K562 (cell line): ENCODE data around the gene MRPL41. TPM values are rescaled to one million over a fixed set of nuclear protein-coding genes. Genes with fewer than 3 reads are reported as not detected.

Source experiments
- ATF1 ChIP-seq, 2 experiments: fragments of 450-650 bp in 1 of 2; IDR thresholded peaks; 2 replicates each; pipeline ENCODE4 v1.6.1; 2016; ENCODE audit warnings: missing compliant biosample characterization in 1 of 2, missing genetic modification characterization in 1 of 2
- CCNT2 ChIP-seq: IDR thresholded peaks from 2 replicates; pipeline ENCODE4 v1.6.1; 2011; ENCODE audit warnings: borderline replicate concordance, low read depth, mild to moderate bottlenecking, moderate library complexity, mixed read lengths, low read length; ENCODE audit not compliant: insufficient read length; ENCODE audit errors: extremely low read depth
- CEBPB ChIP-seq: fragments of 450-650 bp; IDR thresholded peaks from 2 replicates; pipeline ENCODE4 v1.6.1; 2016; ENCODE audit warnings: missing genetic modification characterization, missing compliant biosample characterization
- FOXM1 ChIP-seq, 2 experiments: fragments of 450-650 bp in 1 of 2; sonication (generic) in 1 of 2; formaldehyde crosslinking in 1 of 2; IDR thresholded peaks; 2 replicates each; pipeline versions ENCODE4 v1.6.1 to v1.9.0; 2017 to 2022; ENCODE audit warnings: low read depth in 2 of 2, mild to moderate bottlenecking in 2 of 2, missing genetic modification reagents in 1 of 2, moderate library complexity in 1 of 2
- IFI16 ChIP-seq: fragments of 250-450 bp; sonication (Bioruptor Pico); IDR thresholded peaks from 2 replicates; pipeline ENCODE4 v2.1.2; 2022; ENCODE audit warnings: mild to moderate bottlenecking, inconsistent platforms
- NFIC ChIP-seq: fragments of 450-650 bp; IDR thresholded peaks from 2 replicates; pipeline ENCODE4 v1.6.1; 2017; ENCODE audit warnings: mild to moderate bottlenecking, inconsistent platforms
- NFYB ChIP-seq: IDR thresholded peaks from 2 replicates; pipeline ENCODE4 v1.6.1; 2011; ENCODE audit warnings: mild to moderate bottlenecking, moderate library complexity; ENCODE audit not compliant: insufficient read length; ENCODE audit errors: extremely low read depth
- PHF8 ChIP-seq: fragments of 200-600 bp; sonication (generic); IDR thresholded peaks from 2 replicates; pipeline ENCODE4 v1.6.1; 2012; ENCODE audit warnings: mixed run types, mild to moderate bottlenecking, inconsistent platforms, low read length, moderate library complexity, borderline replicate concordance
- PRPF4 ChIP-seq: fragments of 200-400 bp; formaldehyde crosslinking; IDR thresholded peaks from one replicate; pipeline ENCODE4 v1.6.1; 2017; ENCODE audit warnings: low read length, low read depth, mild to moderate bottlenecking; ENCODE audit not compliant: insufficient read depth, poor library complexity, severe bottlenecking
- RBM34 ChIP-seq: fragments of 200-400 bp; formaldehyde crosslinking; IDR thresholded peaks from 2 replicates; pipeline ENCODE4 v1.6.1; 2018; ENCODE audit warnings: low read length, borderline replicate concordance; ENCODE audit not compliant: insufficient read depth
- SNRNP70 ChIP-seq: fragments of 200-400 bp; formaldehyde crosslinking; optimal IDR thresholded peaks from 2 replicates; pipeline ENCODE3; 2017; ENCODE audit warnings: low read depth, low read length
- TAF1 ChIP-seq: IDR thresholded peaks from 2 replicates; pipeline ENCODE4 v1.6.1; 2011; ENCODE audit warnings: mild to moderate bottlenecking, low read length, moderate library complexity; ENCODE audit not compliant: insufficient read depth, control insufficient read depth, severe bottlenecking; ENCODE audit errors: extremely low read depth
- TEAD2 ChIP-seq: fragments of 450-650 bp; IDR thresholded peaks from 2 replicates; pipeline ENCODE4 v1.6.1; 2016; ENCODE audit warnings: missing genetic modification characterization, control low read depth, missing compliant biosample characterization
- ZNF764 ChIP-seq: fragments of 250-450 bp; sonication (Bioruptor Pico); IDR thresholded peaks from 2 replicates; pipeline ENCODE4 v1.4.0; 2020; ENCODE audit warnings: low read depth, mild to moderate bottlenecking, moderate library complexity
- polyA plus RNA-seq, 8 experiments: library from polyadenylated mRNA; depleted of rRNA in 4 of 8; stranded (reverse) in 5 of 8; unstranded in 3 of 8; fragments of >200 nt; fragmentation: Nextera tagmentation in 2 of 8; fragmentation: Illumina TruSeq in 1 of 8; extraction: Ambion mirVana in 2 of 8; extraction: Trizol in 1 of 8; gene quantifications; 2 replicates each; pipeline versions ENCODE4 v1.2.1 to v1.2.3, GENCODE V29; 2011 to 2014; ENCODE audit warnings: inconsistent platforms in 1 of 8, missing spikeins in 1 of 8
- total RNA-seq, 7 experiments: library from RNA; depleted of rRNA in 6 of 7; stranded (reverse); fragments of >200 nt in 6 of 7; fragmentation: Illumina TruSeq in 2 of 7; extraction: Trizol in 2 of 7; gene quantifications; 2 replicates each; pipeline versions ENCODE4 v1.2.1 to v1.2.3, GENCODE V29; 2011 to 2021; ENCODE audit warnings: low replicate concordance in 1 of 7
- TF ChIP-seq, protein P1 (sequence below): sonication (generic); formaldehyde crosslinking; IDR thresholded peaks from 2 replicates; pipeline ENCODE4 v1.8.0; 2022; ENCODE audit warnings: mild to moderate bottlenecking, low read depth, missing genetic modification reagents
- TF ChIP-seq, protein P2 (sequence below), 3 experiments: IDR thresholded peaks in 2 of 3; conservative IDR thresholded peaks in 1 of 3; 2 replicates each; pipeline ENCODE4 v1.5.1; 2011 to 2012; ENCODE audit warnings: low read length in 3 of 3, mild to moderate bottlenecking in 3 of 3, control low read depth in 2 of 3, improper control_type of control experiment in 1 of 3, inconsistent platforms in 1 of 3, low read depth in 1 of 3, mixed read lengths in 1 of 3, moderate library complexity in 1 of 3; ENCODE audit not compliant: insufficient read depth in 2 of 3
- TF ChIP-seq, protein P3 (sequence below): sonication (generic); formaldehyde crosslinking; IDR thresholded peaks from 2 replicates; pipeline ENCODE4 v1.8.0; 2022; ENCODE audit warnings: mild to moderate bottlenecking, missing genetic modification reagents

MRPL41 gene
- total and polyA plus RNA-seq, 9 of the 15 experiments (the other 6 are each of a cell fraction or from before 2014, with no cell fraction given): 2.6 to 259 (median 21.6) TPM

DNA sequence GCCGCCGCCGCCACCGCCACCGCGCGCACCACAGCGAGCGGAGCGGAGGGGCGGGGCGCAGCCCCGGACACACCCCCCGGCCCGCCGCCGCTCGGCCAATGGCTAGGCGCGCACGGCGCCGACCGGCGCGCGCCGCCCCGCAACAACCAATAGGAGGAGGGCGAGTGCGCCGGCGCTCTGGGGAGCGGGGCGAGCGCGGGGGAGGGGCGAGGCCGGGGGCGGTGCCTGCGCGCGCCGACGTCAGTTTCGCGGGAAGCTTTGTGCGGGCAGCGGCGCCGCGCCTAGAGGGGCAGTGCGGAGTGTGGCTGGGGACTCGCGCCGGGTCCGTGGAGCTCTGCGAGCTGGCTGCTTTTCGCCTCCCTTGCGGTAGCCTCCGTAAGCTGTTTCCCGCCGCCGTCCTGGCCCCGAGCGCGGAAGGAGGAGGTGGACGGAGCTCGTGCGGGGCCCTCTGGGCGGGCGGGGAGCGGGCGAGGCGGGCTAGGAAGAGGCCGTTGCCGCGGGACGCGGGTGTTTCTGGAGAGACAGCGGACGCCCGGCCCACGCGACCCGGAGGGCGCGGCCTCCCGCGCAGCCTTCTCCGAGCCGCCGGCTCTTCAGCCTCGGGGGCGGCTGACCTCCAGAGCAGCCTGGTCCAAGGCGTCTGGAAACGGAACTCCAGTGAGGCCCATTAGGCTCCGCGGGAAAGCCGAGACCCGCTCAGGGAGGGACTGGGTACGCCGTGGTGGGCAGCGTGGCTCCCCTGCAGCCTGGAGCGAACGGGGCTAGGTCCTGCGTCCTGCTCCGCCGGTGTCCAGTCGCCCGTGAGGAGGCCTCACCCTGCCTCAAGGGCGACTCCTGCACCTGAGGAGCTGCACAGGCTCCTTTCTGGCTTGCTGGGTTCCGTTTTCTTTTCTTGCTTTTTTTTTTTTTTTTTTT is 39.0 kb downstream of the MRPL41 start, which contains the start of gene ZMYND19 (continued):
- TF ChIP-seq TAF1 (peak; percentile 71), PRPF4 (peak; percentile 23), TEAD2 (no peak), SNRNP70 (no peak), IFI16 (no peak), ATF1 (CRISPR knock-in tag; IDR thresholded peaks at IDR 0.05) (no peak), ATF1 (tag; IDR thresholded peaks at IDR 0.05) (peak; percentile 90), CCNT2 (peak; percentile 57), CEBPB (tag) (no peak), PHF8 (peak; percentile 75; the same call in 1 of the 2 replicates), RBM34 (peak; percentile 60; the same call in 1 of the 2 replicates), NFYB (peak; percentile 32), NFIC (0 out of 2 replicates have a peak, but pooled peaks have one; percentile 12), ZNF764 (CRISPR knock-in tag) (no peak), FOXM1 (IDR thresholded peaks at IDR 0.05; ENCODE audit: low read depth) (no peak), FOXM1 (CRISPR knock-in tag; IDR thresholded peaks at IDR 0.05; ENCODE audit: low read depth) (peak; percentile 63; the same call in 1 of the 2 replicates)
- TF ChIP-seq, protein P1, sequence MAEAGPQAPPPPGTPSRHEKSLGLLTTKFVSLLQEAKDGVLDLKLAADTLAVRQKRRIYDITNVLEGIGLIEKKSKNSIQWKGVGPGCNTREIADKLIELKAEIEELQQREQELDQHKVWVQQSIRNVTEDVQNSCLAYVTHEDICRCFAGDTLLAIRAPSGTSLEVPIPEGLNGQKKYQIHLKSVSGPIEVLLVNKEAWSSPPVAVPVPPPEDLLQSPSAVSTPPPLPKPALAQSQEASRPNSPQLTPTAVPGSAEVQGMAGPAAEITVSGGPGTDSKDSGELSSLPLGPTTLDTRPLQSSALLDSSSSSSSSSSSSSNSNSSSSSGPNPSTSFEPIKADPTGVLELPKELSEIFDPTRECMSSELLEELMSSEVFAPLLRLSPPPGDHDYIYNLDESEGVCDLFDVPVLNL (CRISPR knock-in tag): peak; percentile 70; the same call in 1 of the 2 replicates
- TF ChIP-seq, protein P2, sequence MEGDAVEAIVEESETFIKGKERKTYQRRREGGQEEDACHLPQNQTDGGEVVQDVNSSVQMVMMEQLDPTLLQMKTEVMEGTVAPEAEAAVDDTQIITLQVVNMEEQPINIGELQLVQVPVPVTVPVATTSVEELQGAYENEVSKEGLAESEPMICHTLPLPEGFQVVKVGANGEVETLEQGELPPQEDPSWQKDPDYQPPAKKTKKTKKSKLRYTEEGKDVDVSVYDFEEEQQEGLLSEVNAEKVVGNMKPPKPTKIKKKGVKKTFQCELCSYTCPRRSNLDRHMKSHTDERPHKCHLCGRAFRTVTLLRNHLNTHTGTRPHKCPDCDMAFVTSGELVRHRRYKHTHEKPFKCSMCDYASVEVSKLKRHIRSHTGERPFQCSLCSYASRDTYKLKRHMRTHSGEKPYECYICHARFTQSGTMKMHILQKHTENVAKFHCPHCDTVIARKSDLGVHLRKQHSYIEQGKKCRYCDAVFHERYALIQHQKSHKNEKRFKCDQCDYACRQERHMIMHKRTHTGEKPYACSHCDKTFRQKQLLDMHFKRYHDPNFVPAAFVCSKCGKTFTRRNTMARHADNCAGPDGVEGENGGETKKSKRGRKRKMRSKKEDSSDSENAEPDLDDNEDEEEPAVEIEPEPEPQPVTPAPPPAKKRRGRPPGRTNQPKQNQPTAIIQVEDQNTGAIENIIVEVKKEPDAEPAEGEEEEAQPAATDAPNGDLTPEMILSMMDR (IDR thresholded peaks at IDR 0.05 in 2 of 3, conservative IDR thresholded peaks at IDR 0.05 in 1 of 3; ENCODE audit: insufficient read depth in 2 of 3, low read depth in 1 of 3, low read length in 3 of 3): peak in 2 of 3 experiments; percentile 15 to 31; a peak in 4 of 6 replicates
- TF ChIP-seq, protein P3, sequence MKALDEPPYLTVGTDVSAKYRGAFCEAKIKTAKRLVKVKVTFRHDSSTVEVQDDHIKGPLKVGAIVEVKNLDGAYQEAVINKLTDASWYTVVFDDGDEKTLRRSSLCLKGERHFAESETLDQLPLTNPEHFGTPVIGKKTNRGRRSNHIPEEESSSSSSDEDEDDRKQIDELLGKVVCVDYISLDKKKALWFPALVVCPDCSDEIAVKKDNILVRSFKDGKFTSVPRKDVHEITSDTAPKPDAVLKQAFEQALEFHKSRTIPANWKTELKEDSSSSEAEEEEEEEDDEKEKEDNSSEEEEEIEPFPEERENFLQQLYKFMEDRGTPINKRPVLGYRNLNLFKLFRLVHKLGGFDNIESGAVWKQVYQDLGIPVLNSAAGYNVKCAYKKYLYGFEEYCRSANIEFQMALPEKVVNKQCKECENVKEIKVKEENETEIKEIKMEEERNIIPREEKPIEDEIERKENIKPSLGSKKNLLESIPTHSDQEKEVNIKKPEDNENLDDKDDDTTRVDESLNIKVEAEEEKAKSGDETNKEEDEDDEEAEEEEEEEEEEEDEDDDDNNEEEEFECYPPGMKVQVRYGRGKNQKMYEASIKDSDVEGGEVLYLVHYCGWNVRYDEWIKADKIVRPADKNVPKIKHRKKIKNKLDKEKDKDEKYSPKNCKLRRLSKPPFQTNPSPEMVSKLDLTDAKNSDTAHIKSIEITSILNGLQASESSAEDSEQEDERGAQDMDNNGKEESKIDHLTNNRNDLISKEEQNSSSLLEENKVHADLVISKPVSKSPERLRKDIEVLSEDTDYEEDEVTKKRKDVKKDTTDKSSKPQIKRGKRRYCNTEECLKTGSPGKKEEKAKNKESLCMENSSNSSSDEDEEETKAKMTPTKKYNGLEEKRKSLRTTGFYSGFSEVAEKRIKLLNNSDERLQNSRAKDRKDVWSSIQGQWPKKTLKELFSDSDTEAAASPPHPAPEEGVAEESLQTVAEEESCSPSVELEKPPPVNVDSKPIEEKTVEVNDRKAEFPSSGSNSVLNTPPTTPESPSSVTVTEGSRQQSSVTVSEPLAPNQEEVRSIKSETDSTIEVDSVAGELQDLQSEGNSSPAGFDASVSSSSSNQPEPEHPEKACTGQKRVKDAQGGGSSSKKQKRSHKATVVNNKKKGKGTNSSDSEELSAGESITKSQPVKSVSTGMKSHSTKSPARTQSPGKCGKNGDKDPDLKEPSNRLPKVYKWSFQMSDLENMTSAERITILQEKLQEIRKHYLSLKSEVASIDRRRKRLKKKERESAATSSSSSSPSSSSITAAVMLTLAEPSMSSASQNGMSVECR (CRISPR knock-in tag): peak; percentile 75
